Esophagus muscularis mucosa (tissue), 4 donors: Measurements from ENCODE around the gene P2RY6. TPM values are rescaled to one million over a fixed set of nuclear protein-coding genes. Genes with fewer than 3 reads are reported as not detected.

ENCODE experiments used
- DNase-seq: peaks from one replicate; pipeline ENCODE4 v3.0.0-alpha.2; 2017; ENCODE audit errors: extremely low spot score
- H3K27ac ChIP-seq, 4 donors: fragments of 200-600 bp; sonication (generic); replicated peaks in 1 of 4; 1 replicate in 3 of 4; 2 replicates in 1 of 4; pipeline ENCODE4 v1.5.1; 2016 to 2019; ENCODE audit warnings: mild to moderate bottlenecking in 1 of 4
- H3K27me3 ChIP-seq, 4 donors: fragments of 200-600 bp; sonication (generic); one replicate each; pipeline versions ENCODE4 v1.5.1 to v1.6.0; 2016 to 2019
- H3K36me3 ChIP-seq, 4 donors: fragments of 200-600 bp; sonication (generic); one replicate each; pipeline ENCODE4 v1.5.1; 2016 to 2019
- H3K4me1 ChIP-seq, 4 donors: fragments of 200-600 bp; sonication (generic); one replicate each; pipeline ENCODE4 v1.5.1; 2016 to 2019
- H3K4me3 ChIP-seq, 4 donors: fragments of 200-600 bp; sonication (generic); 1 replicate in 2 of 4; 2 replicates in 2 of 4; pipeline ENCODE4 v1.5.1; 2016 to 2019; ENCODE audit warnings: mild to moderate bottlenecking in 4 of 4, moderate library complexity in 1 of 4
- H3K9me3 ChIP-seq, 4 donors: fragments of 200-600 bp; sonication (generic); 1 replicate in 3 of 4; 2 replicates in 1 of 4; pipeline ENCODE4 v1.5.1; 2016 to 2019
- EP300 ChIP-seq: sonication (generic); formaldehyde crosslinking; IDR thresholded peaks from one replicate; pipeline ENCODE4 v1.6.1; 2017; ENCODE audit warnings: antibody characterized with exemption
- POLR2A ChIP-seq: fragments of 450-650 bp; IDR thresholded peaks from one replicate; pipeline ENCODE4 v1.6.1; 2017; ENCODE audit warnings: antibody characterized with exemption, moderate library complexity, mild to moderate bottlenecking, low read depth
- POLR2AphosphoS5 ChIP-seq, 2 donors: sonication (generic); formaldehyde crosslinking; IDR thresholded peaks; one replicate each; pipeline ENCODE4 v1.6.1; 2017; ENCODE audit warnings: antibody characterized with exemption in 2 of 2
- WGBS: methylation state at CpG from one replicate; pipeline ENCODE4 v1.1.5; 2018; 5-methylcytosine and 5-hydroxymethylcytosine counted together
- intact Hi-C: fragments of 100-400 bp; cut with DNase I; formaldehyde crosslinking; loops from one replicate; pipeline ENCODE4 v1.15.1; 2023
- total RNA-seq, 4 donors: library from RNA; depleted of rRNA; stranded (reverse); fragments of >200 nt; gene quantifications; one replicate each; pipeline versions ENCODE4 v1.1.0 to v1.2.1, GENCODE V29; 2016
- TF ChIP-seq, protein P1 (sequence below), 3 experiments: fragments of 200-600 bp in 2 of 3; fragments of 450-650 bp in 1 of 3; sonication (generic) in 2 of 3; IDR thresholded peaks; one replicate each; pipeline ENCODE4 v1.5.1; 2017 to 2019; ENCODE audit warnings: antibody characterized with exemption in 3 of 3, mild to moderate bottlenecking in 2 of 3, moderate library complexity in 1 of 3

The P2RY6 gene
- total RNA-seq, 4 donors from 2014 or later, result 1.6 to 4.8 (median 2.4) TPM

DNA sequence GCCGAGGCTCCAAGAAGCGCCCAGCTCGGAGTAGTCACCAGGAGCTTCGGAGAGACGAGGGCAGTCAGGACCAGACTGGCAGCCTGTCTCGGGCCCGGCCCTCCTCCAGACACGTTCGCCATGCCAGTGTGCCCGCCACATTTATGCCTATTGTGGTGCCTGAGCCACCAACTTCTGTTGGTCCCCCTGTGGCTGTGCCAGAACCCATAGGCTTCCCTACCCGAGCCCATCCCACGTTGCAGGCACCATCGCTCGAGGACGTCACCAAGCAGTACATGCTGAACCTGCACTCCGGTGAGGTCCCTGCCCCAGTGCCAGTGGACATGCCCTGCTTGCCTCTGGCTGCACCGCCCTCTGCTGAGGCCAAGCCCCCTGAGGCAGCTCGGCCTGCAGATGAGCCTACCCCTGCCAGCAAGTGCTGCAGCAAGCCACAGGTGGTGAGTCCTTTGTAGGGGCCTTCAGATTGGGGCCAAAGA is 39.3 kb downstream of the P2RY6 start:
- H3K4me3 ChIP-seq, result peak overlapping the region; percentile 67 to 82 (median 70)
- WGBS, result 49% methylated on average over 9 of the region's 18 CpGs
- peak overlapping the region; percentile 94 to 100 (median 97) for H3K27ac ChIP-seq
- H3K27me3 ChIP-seq, result no peaks in the 10 kb centered on the region
- peaks cover 0 to 10% (median 0%) of the 10 kb centered on the region in 4 donors for H3K36me3 ChIP-seq
- peaks cover 71 to 95% (median 82%) of the 10 kb centered on the region in 4 donors for H3K4me1 ChIP-seq
- H3K9me3 ChIP-seq, result no peaks in the 10 kb centered on the region
- no peak for DNase-seq
- peak; percentile 19 to 34 for TF ChIP-seq POLR2AphosphoS5 (IDR thresholded peaks at IDR 0.05)
- TF ChIP-seq, protein P1, sequence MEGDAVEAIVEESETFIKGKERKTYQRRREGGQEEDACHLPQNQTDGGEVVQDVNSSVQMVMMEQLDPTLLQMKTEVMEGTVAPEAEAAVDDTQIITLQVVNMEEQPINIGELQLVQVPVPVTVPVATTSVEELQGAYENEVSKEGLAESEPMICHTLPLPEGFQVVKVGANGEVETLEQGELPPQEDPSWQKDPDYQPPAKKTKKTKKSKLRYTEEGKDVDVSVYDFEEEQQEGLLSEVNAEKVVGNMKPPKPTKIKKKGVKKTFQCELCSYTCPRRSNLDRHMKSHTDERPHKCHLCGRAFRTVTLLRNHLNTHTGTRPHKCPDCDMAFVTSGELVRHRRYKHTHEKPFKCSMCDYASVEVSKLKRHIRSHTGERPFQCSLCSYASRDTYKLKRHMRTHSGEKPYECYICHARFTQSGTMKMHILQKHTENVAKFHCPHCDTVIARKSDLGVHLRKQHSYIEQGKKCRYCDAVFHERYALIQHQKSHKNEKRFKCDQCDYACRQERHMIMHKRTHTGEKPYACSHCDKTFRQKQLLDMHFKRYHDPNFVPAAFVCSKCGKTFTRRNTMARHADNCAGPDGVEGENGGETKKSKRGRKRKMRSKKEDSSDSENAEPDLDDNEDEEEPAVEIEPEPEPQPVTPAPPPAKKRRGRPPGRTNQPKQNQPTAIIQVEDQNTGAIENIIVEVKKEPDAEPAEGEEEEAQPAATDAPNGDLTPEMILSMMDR (IDR thresholded peaks at IDR 0.05), result no peak
- no peak for TF ChIP-seq EP300
- no peak for TF ChIP-seq POLR2A
- intact Hi-C loops, result no loop called here

DNA sequence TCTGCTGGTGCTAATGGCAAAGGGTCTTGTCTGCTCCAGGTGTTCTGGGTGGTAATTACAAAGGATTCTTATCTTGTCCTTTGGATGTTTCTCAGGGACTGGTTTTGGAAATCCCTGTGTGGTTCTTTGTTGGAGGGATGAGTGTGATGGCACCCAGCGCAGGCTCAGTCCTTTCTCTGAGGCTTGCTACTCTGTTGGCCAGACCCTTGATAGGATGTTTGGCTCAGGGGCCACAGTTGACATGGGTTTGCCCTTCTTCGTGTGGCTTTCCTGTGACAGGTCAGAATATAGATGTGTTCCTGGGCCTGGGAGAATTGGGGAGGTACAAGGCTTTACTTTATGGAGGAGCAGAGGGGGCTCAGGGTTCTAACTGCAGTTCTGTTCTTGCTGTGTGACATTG is 39.9 kb downstream of the P2RY6 start:
- DNase-seq, result no peak
- Histone ChIP-seq H3K4me1 (peaks cover 72 to 95% (median 82%) of the 10 kb centered on the region in 4 donors), H3K9me3 (no peaks in the 10 kb centered on the region), H3K27ac (peak overlapping the region; percentile 94 to 100 (median 97)), H3K36me3 (peaks cover 0 to 10% (median 0%) of the 10 kb centered on the region in 4 donors), H3K27me3 (no peaks in the 10 kb centered on the region), H3K4me3 (peak overlapping the region; percentile 67 to 82 (median 70))
- 22% methylated on average over 2 of the region's 2 CpGs for WGBS
- TF ChIP-seq POLR2A (no peak), EP300 (no peak), POLR2AphosphoS5 (IDR thresholded peaks at IDR 0.05) (no peak)
- TF ChIP-seq, protein P1 (IDR thresholded peaks at IDR 0.05), result no peak
- intact Hi-C loops, result no loop called here

DNA sequence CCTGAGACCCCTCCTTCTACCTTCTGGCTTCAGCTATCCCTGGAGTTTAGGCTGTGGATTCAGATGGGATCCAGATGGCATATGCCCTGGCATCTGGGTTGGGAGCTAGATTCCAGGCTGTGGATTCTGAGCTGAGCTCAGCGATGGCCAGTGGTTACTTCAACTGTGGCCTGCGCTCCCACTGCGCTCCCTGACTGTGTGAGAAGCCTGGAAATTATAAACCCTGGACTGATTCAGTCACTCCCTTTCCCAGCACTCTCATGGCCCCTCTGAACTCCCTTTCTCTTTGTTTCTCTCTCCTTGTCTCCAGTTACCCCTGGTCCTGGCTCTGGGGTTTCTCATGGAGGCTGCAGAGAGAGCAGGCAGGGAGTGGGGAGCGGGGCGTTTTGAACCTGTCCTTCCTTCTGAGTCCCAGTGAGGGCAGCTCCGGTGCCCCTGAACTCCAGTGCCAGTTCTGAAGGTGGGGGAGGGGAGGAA is 40.8 kb downstream of the P2RY6 start:
- peaks cover 0 to 10% (median 0%) of the 10 kb centered on the region in 4 donors for H3K36me3 ChIP-seq
- 44% methylated on average over 6 of the region's 6 CpGs for WGBS
- H3K27me3 ChIP-seq, result no peaks in the 10 kb centered on the region
- H3K4me1 ChIP-seq, result peaks cover 79 to 98% (median 88%) of the 10 kb centered on the region in 4 donors
- H3K9me3 ChIP-seq, result no peaks in the 10 kb centered on the region
- peak overlapping the region; percentile 94 to 100 (median 97) for H3K27ac ChIP-seq
- intact Hi-C loops, result no loop called here
- peak overlapping the region; percentile 67 to 82 (median 70) for H3K4me3 ChIP-seq
- DNase-seq, result no peak
- TF ChIP-seq POLR2AphosphoS5 (IDR thresholded peaks at IDR 0.05), result peak in 1 of 2 donors; percentile 43
- no peak for TF ChIP-seq EP300

DNA sequence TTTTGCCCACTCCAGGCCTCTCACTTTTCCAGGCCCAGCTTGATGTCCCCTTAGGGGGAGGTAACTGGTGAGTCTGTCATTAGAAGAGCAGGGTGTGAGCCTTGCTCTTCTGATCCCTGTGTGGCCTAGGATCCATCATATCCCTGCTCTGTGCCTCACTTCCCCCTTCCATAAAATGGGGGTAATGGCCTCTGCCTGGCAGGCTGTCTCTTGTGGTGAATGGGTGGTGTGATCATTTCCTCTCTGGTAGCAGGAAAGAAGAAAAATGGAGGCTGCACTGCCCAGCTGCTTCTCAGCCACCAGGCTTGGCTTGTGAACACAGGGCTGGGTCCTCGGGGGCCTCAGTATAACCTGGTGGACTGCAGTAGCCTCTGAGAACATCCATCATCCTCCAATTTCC is 41.5 kb downstream of the P2RY6 start:
- no peaks in the 10 kb centered on the region for H3K9me3 ChIP-seq
- peak overlapping the region; percentile 67 to 82 (median 70) for H3K4me3 ChIP-seq
- DNase-seq, result no peak
- 25% methylated on average over 1 of the region's 1 CpG for WGBS
- intact Hi-C loops, result no loop called here
- peak overlapping the region; percentile 94 to 100 (median 97) for H3K27ac ChIP-seq
- TF ChIP-seq EP300, result no peak
- TF ChIP-seq, protein P1 (IDR thresholded peaks at IDR 0.05), result no peak
- TF ChIP-seq POLR2AphosphoS5 (IDR thresholded peaks at IDR 0.05), result no peak
- TF ChIP-seq POLR2A, result no peak
- H3K4me1 ChIP-seq, result peaks cover 87 to 100% (median 94%) of the 10 kb centered on the region in 4 donors
- H3K36me3 ChIP-seq, result peaks cover 0 to 10% (median 0%) of the 10 kb centered on the region in 4 donors
- no peaks in the 10 kb centered on the region for H3K27me3 ChIP-seq

DNA sequence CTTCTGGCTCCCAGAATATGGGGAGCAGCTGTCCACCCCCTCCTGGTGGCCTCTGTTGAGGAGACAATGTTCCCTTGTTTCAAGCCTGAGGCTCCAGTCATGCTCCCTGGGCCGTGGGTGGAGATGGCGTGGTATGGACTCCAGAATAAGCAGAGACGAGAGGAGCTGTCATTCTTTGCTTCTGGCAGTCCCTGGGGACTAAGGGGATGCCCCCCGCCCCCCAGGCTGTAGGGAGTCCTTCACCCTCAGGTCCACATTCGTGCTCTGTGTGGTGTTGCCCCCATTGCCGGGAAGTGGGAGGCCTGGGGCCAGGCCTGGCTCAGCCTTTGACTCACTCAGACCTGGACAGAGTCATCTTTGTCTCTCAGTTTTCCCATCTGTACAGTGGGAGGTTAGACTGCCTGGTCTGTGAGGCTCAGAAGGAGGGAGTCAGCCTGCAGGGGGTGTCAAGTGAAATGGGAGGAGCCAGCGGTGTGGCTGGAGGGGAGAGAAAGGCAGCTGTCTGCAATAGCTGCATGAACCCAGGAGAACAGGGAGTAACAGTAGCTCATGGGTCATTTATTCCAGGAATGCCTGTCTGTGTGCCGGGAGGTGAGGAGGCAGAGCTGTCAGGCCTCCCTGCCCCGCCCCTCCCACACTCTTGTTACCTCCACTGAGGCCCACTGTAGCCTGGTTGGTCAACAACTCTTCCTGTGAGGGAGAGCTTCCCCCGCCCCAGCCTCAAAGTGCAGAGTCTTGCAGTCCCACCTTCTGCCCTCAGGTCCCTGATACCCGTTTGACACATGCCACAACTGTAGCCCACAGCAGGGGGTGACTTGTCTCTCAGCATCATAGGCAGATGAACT is 42.2 kb downstream of the P2RY6 start:
- peak in 1 of 2 donors; percentile 57 for TF ChIP-seq POLR2AphosphoS5 (IDR thresholded peaks at IDR 0.05)
- TF ChIP-seq POLR2A, result no peak
- peak; percentile 59 for TF ChIP-seq EP300
- 47% methylated on average over 3 of the region's 11 CpGs for WGBS
- no peaks in the 10 kb centered on the region for H3K9me3 ChIP-seq
- peak overlapping the region; percentile 94 to 100 (median 97) for H3K27ac ChIP-seq
- peak overlapping the region; percentile 67 to 82 (median 70) for H3K4me3 ChIP-seq
- H3K27me3 ChIP-seq, result no peaks in the 10 kb centered on the region
- intact Hi-C loops, result no loop called here
- DNase-seq, result no peak
- H3K4me1 ChIP-seq, result peaks cover 94 to 100% (median 100%) of the 10 kb centered on the region in 4 donors
- peaks cover 0 to 10% (median 0%) of the 10 kb centered on the region in 4 donors for H3K36me3 ChIP-seq
